ENCODE data around the gene CGRRF1.
A peak's percentile ranks its signal among the peaks of the same experiment; 100 is the strongest.

CGRRF1 gene

GRCh38 chr14:54548491-54548890 lies 38.8 kb downstream of the CGRRF1 start:
- DNase-seq (ENCODE audit: low spot score) = no peak

- DNase-seq (ENCODE audit: low spot score) = no peak
Measured at GRCh38 chr14:54549862-54550261, 40.2 kb downstream of the CGRRF1 start.

GRCh38 chr14:54550514-54550913 lies 40.8 kb downstream of the CGRRF1 start:
- DNase-seq (ENCODE audit: low spot score) = no peak

GRCh38 chr14:54554401-54554800 lies 44.7 kb downstream of the CGRRF1 start:
- no peak for DNase-seq (ENCODE audit: low spot score)

- DNase-seq (ENCODE audit: low spot score) = no peak
Measured at GRCh38 chr14:54555651-54556050, 45.9 kb downstream of the CGRRF1 start.

- DNase-seq (ENCODE audit: low spot score) = no peak
Measured at GRCh38 chr14:54556535-54556934, 46.8 kb downstream of the CGRRF1 start.

- no peak for DNase-seq (ENCODE audit: low spot score)
Measured at GRCh38 chr14:54562334-54562733, 52.6 kb downstream of the CGRRF1 start.

GRCh38 chr14:54564071-54564867 lies 54.6 kb downstream of the CGRRF1 start:
- peak; percentile 37 for DNase-seq (ENCODE audit: low spot score)

- DNase-seq (ENCODE audit: low spot score) = no peak
Measured at GRCh38 chr14:54564868-54565784, 55.4 kb downstream of the CGRRF1 start.

- DNase-seq (ENCODE audit: low spot score) = peak; percentile 9
Measured at GRCh38 chr14:54565785-54566409, 56.2 kb downstream of the CGRRF1 start.

- DNase-seq (ENCODE audit: low spot score) = no peak
Measured at GRCh38 chr14:54566410-54567223, 56.9 kb downstream of the CGRRF1 start, which contains the start of gene SAMD4A. SAMD4A (plus strand) TSS chr14:54567128; CDS start chr14:54567917, 789 bp downstream.

- DNase-seq (ENCODE audit: low spot score) = no peak
Measured at GRCh38 chr14:54567224-54567638, 57.5 kb downstream of the CGRRF1 start.

- DNase-seq (ENCODE audit: low spot score) = no peak
Measured at GRCh38 chr14:54567639-54568561, 58.2 kb downstream of the CGRRF1 start.

- DNase-seq (ENCODE audit: low spot score) = no peak
Measured at GRCh38 chr14:54568821-54569595, 59.3 kb downstream of the CGRRF1 start.

GRCh38 chr14:54570047-54570446 lies 60.3 kb downstream of the CGRRF1 start:
- no peak for DNase-seq (ENCODE audit: low spot score)

- DNase-seq (ENCODE audit: low spot score) = no peak
Measured at GRCh38 chr14:54570631-54571415, 61.1 kb downstream of the CGRRF1 start.

- DNase-seq (ENCODE audit: low spot score) = no peak
Measured at GRCh38 chr14:54572316-54572715, 62.6 kb downstream of the CGRRF1 start.

- DNase-seq (ENCODE audit: low spot score) = no peak
Measured at GRCh38 chr14:54574528-54574927, 64.8 kb downstream of the CGRRF1 start.

- DNase-seq (ENCODE audit: low spot score) = no peak
Measured at GRCh38 chr14:54577494-54577893, 67.8 kb downstream of the CGRRF1 start.

All from hematopoietic multipotent progenitor cell treated with erythropoietin and hydrocortisone succinate and interleukin-3 and kit ligand, for 15 days (in vitro differentiated cells).